GM19025 (cell line): ENCODE results near the gene IRF2BP2.
"Not testable (repeated sequence)": the region's sequence is repeated elsewhere in the genome, so short reads cannot be mapped to it uniquely, and the experiment has no call there.

Source experiments
- ATAC-seq: cut with Tn5 transposase; IDR thresholded peaks from one replicate; pipeline ENCODE4 v1.9.1; 2021; ENCODE audit warnings: mild to moderate bottlenecking, low read depth, moderate library complexity; ENCODE audit not compliant: unreplicated experiment

Gene IRF2BP2

DNA sequence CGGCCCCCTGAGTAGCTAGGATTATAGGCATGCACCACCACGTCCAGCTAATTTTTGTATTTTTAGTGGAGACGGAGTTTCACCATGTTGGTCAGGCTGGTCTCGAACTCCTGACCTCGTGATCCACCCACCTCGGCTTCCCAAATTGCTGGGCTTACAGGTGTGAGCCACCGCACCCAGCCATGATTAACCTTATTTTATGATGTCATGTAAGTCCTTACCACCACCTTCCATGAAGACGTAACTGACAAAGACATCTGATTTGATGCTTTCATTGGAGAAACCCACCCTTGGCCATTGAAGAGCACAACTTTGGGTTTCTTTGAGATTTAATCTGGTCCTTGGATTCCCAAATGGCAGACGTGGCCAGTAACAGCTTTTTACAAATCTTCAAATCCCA is 24.9 kb upstream of the IRF2BP2 start:
- ATAC-seq: not testable (repeated sequence)

DNA sequence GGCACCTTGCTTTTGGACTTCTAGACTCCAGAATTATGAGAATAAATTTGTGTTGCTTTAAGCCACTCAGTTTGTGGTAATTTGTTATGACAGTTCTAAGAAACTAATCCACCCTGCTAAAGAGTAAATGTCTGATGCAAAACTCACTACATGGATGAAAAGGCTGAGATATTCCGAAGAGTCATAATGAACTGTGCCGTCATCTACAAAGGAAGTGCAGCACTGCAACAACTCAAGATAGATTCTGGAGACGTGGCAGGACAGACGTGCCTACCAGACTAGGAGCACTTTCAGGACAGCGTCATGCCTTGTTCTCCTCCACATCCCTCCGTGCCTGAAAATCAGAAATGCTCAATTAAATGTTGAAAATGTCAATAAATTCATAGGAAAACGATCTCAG is 24.4 kb upstream of the IRF2BP2 start:
- no peak for ATAC-seq

DNA sequence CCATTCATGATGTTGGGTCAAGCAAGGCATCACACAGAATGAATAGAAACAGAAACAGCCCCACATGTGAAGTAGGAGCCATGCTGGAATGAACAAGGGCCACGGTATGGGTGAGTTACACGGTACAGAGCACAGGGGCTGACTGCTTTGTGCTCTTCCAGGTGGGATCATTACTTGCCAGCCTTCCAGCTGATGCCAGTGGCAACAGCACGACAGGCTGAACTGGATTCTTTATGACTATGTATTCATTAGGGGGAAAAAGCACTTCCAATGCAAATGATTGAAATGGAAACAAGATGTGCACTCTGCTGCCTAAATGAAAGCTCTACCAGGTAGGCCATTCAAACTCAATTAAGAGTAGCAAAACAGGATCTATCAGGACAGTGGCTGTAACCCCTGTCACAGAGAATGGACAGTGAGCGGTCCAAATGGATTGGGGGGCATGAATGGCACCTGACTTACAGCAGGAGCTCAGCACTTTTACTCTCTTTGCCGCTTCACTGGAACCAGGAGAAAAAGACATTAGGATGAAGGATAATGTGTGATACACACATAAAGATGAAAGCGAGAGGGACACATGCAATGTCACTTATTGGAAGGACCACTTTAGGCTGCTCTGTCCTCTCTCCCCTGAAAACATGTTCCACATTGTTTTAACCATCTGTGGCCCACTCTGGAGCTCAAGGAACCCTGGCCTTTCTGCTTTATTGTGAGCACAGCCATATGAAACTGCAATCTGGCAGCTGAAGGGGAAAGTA is 23.4 kb upstream of the IRF2BP2 start:
- no peak for ATAC-seq

DNA sequence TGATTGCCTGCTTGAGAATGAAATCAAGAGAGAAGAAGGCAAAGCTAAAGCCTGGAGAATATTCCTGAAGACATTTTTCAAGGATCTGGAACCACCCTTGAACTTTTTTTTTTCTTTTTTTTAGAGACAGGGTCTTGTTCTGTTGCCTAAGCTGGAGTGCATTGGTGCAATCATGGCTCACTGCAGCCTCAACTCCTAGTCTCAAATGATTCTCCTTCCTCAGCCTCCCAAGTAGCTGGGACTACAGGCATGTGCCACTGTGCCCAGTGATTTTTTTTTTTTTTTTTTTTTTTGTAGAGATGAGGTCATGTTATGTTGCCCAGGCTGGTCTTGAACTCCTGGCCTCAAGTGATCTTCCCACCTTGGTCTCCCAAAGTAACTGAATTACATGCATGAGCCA is 22.2 kb upstream of the IRF2BP2 start:
- ATAC-seq: no peak

DNA sequence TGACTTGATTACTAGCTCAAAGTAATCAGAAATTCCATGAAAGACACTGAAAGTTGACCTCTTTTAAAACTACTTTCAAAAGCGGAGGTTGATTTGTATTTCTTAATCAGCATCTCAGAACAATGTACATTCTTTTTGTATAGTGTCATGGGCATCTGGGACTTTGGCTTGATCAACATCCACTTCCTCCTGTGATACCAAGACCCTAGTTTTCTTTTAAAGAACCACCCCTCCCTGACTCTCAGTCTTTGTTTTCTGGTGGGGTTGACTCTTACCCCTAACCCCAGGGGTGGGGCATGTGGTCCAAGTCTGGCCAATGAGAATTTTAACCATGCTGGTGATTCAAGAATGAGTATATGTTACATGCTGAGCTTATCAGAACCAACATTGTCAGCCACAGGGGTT is 21.7 kb upstream of the IRF2BP2 start:
- ATAC-seq: no peak

DNA sequence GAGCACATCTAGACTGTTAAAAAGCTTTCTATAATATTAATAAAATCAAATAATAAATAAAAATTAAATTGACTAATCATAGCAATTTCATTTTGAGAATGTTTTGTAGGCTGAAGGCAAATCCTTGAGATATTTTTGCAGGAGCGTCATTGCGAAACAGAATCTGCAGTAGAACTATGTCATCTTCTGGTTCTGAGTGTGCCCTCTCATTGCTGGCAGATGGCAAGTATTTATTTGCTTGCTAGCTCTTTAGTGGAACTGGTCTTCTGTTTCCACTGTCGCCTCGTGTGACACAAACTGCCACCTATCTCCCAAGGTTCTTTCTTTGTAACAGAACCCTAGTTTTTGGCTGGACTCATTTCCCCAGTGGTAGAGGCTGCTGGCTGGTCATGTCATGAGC is 19.0 kb upstream of the IRF2BP2 start:
- no peak for ATAC-seq

DNA sequence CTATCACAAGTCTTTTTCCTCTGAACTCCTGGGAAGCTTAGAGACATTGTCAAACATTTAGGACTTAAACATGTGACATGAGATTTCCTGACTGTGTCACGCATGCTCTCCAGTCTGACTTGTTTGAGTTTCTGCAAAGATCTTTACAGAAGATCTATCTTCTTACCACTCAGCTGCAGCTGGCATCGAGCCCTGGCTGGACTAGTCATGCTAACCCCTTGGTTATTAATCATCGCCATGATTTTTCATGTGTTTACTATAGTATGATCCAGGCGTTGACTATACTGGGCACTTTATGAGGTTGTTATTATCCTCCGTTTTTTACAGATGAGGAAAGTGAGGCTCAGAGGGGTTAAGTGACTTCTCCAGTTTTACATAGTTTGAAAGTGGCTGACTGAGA is 18.1 kb upstream of the IRF2BP2 start:
- no peak for ATAC-seq

DNA sequence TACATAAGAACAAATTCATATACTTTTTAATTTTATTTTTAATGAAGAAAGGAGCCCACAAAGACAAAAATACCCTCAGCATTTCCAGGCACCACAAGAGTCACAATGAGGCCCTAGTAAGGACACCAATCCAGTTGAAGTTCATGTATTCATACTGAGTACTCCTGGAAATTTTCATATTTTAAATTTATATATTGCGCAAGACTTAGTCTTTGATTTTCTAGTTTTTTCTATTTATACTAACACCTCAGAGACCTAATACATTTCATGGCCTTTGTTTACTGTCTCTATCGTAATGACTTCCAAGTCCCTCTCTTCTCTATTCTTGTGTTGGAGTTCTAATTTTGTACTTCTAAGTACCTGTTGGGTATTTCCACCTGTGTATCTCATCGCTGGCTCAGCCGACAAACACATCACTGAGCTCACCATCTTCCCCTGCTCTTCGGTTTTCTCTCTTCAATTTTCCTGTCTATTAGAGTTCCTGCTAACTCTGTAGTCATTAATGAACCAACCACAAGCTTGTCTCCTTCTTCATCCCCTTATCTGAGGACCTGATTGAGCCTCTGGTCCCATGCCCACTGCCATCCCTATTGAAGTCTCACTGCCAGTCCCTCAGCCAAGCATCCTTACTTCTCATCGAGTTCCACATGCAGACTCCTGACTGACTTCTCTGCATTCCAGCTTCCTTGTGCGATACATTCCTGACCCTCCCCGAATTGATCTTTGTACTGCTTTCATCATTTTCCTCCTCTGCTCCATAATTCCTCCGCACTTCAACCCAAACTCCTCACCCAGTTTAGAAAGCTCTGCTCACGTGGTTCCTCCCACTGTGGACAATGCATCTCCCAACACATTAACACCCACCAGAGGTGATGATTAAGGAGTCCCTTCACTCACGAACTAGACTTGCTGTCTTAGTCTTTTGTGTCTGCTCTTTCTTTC is 17.3 kb upstream of the IRF2BP2 start:
- no peak for ATAC-seq

DNA sequence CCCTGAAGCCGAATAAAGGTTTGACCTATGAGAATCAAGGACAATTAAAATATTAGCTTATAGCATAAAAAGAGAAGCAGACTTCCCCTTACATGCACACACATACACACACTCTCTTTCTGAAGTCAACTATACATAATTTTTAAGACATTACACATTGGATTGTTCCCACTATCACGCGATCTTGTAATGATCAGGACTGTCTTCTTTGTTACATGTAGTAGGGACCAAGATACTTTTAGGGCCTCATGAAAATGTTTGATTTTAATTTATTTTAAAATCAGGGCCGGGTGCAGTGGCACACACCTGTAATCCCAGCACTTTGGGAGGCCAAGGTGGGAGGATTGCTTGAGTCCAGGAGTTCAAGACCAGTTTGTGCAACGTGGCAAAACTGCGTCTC is 16.4 kb upstream of the IRF2BP2 start:
- no peak for ATAC-seq

DNA sequence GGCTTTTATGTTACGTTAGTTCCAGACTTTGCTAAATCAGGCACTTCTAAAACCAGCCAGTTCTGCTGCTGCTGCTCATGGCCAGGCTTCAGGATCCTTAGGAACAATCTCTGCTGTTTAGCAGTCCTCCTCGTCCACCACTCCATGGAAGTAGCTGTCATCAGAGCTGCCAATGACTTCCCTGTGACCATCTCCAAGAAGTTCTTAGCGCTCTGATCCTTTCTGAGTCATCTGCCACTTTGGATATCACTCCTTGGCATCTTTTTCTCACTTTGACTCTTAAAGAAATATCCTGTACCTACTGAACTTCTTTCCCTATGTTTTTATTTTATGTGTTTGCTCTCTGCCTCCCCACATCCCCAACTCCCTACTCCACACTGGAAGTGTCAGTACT is 14.7 kb upstream of the IRF2BP2 start:
- ATAC-seq: no peak

DNA sequence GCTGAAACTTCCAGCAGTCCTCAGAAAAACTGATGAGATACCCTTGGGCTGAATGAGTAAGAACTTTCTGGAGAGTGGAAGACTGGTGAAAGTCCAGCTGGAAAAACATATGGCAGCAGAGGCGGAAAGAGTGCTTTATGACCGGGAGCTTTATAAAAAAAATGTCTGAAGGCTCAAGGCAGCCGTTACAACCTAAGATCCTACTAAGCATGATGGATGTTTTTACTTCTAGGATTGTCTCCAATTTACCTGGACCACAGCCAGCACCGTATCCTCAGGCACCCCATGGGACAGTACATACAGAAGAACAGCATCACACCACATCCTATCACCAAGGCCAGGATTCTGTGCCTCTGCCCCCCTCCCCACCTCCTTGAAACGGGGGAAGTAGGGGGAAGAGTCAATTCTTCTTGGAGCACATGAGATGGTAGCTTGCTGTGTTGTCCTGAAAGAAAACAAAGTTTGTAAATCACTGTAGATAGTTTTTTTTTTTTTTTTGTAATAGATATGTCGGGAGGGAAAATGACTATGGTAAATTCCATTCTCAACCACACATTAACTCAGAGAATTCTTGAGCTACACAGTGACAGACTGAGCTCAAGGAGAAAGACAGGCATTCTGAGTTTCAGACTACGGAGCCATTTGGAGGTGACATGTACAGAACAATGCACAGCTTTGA is 11.8 kb upstream of the IRF2BP2 start:
- no peak for ATAC-seq

DNA sequence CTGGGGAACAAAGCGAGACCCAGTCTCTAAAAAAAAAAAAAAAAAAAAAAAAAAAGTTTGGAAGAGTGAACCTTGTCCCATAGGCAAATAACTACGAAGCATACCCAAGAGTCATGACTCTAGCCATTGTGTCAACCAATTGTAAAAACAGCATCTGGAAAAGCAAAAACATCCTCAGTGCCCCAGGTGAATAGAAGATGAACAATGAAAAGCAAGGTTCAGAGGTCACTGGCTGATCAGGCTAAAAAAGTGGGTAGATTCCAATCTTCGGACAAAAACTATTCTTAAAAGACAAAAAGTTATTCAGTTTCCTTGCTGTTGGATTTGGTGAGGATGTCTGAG is 11.1 kb upstream of the IRF2BP2 start:
- ATAC-seq: no peak

DNA sequence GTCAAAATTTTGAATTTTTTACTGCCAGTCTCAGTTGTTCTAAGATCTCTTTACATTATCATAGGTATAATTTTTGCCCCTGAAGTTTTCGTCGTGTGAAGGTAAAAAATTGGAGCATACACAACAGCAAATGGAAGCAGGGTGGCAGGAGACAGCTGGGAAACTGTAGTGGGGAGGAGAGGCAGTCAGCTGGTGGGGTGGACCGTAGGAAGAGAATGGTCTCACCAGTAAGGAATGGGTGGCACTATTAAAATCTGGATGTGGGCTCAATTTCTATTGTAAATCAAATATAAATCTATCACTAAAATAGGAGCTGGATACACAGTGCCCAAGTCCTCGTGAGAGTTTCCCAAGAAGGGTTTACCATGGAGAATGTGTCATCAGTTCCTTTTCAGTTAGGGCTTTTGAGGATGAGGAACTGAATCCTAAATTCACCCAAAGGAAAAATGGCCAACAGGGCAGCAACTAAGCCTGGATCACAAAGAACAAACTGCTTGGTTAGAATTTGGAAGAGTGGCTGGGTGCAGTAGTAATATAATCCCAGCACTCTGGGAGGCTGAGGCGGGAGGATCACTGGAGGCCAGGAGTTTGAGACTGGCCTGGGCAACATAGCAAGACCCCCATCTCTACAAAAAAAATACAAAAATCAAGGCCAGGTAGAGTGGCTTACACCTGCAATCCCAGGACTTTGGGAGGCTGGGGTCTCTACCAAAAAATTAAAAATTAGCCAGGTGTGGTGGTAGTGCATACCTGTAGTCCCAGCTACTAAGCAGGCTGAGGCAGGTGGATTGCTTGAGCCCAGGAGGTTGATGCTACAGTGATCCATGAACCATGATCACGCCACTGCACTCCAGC is 10.5 kb upstream of the IRF2BP2 start:
- no peak for ATAC-seq

DNA sequence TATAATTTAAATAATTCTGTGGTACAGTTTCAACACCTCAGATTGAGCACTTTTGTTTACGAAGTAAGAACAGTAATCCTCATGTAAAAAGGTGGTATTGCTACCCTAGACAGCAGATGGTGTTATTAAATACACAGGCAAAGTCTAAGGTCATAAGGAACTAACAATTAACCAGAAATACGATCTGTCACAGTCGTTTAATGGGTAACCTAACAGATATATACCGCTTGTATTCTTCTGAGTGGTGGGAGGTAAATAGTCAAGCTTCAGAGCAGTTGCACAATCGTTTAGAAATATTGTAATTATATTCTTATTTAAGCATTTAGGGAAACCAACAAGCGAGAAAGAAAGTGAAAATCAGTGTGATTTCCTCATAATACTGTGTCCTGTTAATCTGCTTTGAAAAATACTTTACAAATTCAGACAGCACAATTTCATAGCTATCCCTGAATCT is 9.8 kb upstream of the IRF2BP2 start:
- no peak for ATAC-seq

DNA sequence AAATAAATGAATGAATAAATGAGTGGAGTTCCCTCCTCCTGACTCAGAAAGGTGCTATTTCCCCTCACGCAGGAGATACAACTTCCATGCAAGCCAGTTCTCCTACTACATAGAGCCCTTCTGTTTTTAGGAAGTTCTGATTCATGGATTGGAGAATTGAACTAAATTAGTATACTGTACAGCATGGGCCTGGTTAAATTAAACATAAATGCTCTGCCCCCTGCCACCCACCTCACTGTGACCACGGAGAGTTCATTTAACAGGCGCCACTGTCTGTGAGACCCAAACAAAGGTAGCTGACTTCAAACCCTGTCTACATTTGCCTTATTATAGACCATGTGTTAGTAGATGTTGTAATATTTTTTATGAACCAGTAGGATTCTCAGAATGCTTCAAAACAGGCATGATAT is 9.1 kb upstream of the IRF2BP2 start:
- no peak for ATAC-seq

DNA sequence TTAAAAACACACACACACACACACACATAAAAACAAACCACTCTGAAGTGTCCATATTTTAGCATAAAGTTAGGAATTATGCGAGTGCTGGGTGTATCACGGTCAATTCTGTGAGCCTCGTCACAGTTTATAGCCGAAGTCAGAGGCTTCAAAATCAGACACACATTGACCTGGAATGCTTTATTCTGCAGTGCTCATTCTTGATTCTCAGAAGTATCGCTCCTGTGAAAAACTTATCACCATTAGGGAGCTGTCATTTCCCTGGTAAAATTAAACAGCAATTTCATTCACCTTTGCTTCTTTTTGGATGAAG is 8.7 kb upstream of the IRF2BP2 start:
- no peak for ATAC-seq

DNA sequence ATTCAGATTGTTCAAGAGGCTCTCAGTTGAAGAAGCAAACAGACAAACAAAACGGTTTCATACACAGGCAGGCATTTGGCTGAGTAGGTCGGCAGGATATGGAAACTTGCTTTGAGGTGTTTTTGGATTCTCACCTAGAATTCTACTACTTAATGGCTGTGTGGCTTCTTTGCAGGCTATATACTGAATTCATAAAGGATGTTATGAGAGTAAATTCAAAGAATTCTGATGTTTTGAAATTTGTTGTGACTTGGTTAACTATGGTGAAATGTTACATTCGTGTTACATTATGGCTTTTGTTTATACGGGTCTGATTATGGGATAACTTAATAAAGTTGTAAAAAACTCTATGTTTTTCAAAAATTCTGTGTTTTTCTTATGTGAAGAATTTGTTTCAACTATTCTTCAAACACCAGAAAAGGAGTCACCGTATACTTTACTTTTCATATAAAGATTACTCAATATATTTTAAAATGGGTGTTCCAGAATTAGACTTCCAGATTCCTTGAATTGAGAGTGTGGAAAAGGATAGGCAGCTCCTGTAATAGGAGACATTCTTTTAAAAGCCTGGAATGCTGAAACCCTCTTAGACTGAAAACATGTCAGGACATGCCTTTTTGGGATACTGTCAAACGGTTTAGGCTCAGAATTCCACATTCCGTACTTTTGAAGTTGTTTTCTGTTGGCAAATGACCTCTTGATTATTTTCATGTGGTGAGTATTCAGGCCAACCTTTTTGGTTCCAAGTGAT is 8.2 kb upstream of the IRF2BP2 start:
- ATAC-seq: no peak

DNA sequence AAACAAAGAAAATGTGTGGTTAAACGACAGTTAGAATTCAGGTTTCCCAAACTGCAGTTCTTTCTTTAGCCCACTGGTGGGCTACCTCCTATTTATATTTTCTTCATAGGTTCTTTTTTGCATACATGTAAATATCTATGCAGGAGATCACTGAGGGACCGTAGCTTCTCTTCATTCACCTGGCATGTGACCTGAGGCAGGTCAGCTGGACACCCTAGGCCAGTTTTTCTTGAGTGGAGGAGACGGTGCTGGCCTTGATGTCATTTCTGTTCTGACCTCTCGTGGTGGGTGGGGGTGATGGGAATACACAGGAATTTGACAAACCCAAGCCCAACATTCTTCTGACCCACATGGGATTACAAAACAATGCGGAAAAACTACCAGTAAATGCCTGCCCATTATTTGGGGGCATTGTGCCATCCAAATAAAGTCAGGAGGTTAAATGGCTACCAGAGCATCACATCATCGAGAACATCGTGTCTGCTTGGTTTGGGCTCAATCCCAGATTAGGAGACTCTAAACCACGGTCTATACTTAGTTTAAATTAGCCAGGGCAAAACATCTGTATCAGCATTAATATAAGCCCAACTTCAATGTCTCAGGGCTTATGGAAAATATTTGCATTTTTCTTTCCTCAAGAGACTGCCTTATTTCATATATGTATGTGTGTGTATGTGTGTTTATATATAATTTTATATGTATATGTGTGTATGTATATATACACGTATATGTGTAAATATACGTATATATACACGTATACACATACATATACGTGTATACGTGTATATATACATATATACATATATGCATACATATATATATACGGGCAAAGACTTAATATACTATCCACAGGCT is 7.4 kb upstream of the IRF2BP2 start:
- ATAC-seq: no peak

DNA sequence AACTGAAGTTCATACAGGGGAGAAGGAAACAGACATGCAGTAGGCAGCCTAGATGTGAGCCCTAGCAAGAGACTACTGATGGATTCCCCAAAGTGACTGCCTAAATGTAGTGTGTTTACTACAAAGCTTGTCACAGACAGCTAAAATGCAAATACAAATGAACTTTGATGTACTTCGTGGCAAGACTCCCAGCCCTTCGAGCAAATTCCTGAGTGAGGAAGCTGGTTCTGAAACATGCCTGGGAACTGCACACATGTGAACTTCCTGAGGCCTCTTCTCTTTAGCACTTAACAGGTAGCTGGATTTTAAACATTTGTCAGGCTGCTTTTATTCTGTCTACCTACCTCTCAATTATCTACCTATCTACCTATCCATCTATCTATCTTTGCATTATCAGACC is 6.7 kb upstream of the IRF2BP2 start:
- no peak for ATAC-seq
